Bronchial epithelial cell (primary cell): Measurements from ENCODE around the gene KLK10. TPM values are rescaled to one million over a fixed set of nuclear protein-coding genes. Genes with fewer than 3 reads are reported as not detected.

Experiments used
- DNase-seq: peaks from one replicate; pipeline ENCODE4 v3.0.0-alpha.2; 2010; ENCODE audit warnings: low read depth
- FAIRE-seq: peaks from 2 replicates; lab custom pipeline; 2011; peaks lifted over from hg19 to GRCh38; lab: Jason Lieb, UNC
- H3K27me3 ChIP-seq: 2 replicates; pipeline ENCODE4 v1.5.1; 2011; ENCODE audit warnings: low read length; ENCODE audit not compliant: control insufficient read depth, insufficient read depth
- H3K36me3 ChIP-seq: 2 replicates; pipeline ENCODE4 v1.5.1; 2011; ENCODE audit warnings: low read length; ENCODE audit not compliant: control insufficient read depth, insufficient read depth
- H3K4me3 ChIP-seq: 2 replicates; pipeline ENCODE4 v1.5.1; 2011; ENCODE audit warnings: mild to moderate bottlenecking, low read depth, low read length, control low read depth
- total RNA-seq: library from RNA; depleted of rRNA; stranded (reverse); fragments of >200 nt; gene quantifications from 2 replicates; pipeline ENCODE4 v1.2.1, GENCODE V29; 2014
- TF ChIP-seq, protein P1 (sequence below): IDR thresholded peaks from 2 replicates; pipeline ENCODE4 v1.5.1; 2011; ENCODE audit warnings: mild to moderate bottlenecking, moderate library complexity, low read length, control low read depth, inconsistent platforms; ENCODE audit not compliant: insufficient read depth, severe bottlenecking

KLK10 gene
- total RNA-seq, 1 donor from 2014 or later = 6.6 TPM

GRCh38 chr19:50983625-50984292 lies 35.8 kb downstream of the KLK10 start, which contains the start of gene KLK7:
Gene KLK7, minus strand, starts transcription at chr19:50983917. Its CDS starts 1,518 bp downstream, at chr19:50982399.
- TF ChIP-seq, protein P1, sequence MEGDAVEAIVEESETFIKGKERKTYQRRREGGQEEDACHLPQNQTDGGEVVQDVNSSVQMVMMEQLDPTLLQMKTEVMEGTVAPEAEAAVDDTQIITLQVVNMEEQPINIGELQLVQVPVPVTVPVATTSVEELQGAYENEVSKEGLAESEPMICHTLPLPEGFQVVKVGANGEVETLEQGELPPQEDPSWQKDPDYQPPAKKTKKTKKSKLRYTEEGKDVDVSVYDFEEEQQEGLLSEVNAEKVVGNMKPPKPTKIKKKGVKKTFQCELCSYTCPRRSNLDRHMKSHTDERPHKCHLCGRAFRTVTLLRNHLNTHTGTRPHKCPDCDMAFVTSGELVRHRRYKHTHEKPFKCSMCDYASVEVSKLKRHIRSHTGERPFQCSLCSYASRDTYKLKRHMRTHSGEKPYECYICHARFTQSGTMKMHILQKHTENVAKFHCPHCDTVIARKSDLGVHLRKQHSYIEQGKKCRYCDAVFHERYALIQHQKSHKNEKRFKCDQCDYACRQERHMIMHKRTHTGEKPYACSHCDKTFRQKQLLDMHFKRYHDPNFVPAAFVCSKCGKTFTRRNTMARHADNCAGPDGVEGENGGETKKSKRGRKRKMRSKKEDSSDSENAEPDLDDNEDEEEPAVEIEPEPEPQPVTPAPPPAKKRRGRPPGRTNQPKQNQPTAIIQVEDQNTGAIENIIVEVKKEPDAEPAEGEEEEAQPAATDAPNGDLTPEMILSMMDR = no peak
- no peak within 1 kb of the TSS for H3K4me3 ChIP-seq
- no peak for FAIRE-seq
- H3K36me3 ChIP-seq = no peaks in the 10 kb centered on the region
- DNase-seq = no peak
- H3K27me3 ChIP-seq = peaks cover 8% of the 10 kb centered on the region

- FAIRE-seq (no peak), DNase-seq (no peak)
- TF ChIP-seq, protein P1 = no peak
- H3K4me3 ChIP-seq = no peak overlapping the region
- no peaks in the 10 kb centered on the region for H3K36me3 ChIP-seq
- peaks cover 8% of the 10 kb centered on the region for H3K27me3 ChIP-seq
Observed at GRCh38 chr19:50982186-50982585, 37.3 kb downstream of the KLK10 start.

GRCh38 chr19:50981587-50982146 lies 37.8 kb downstream of the KLK10 start:
- DNase-seq (no peak), FAIRE-seq (no peak)
- TF ChIP-seq, protein P1 = no peak
- Histone ChIP-seq H3K4me3 (no peak overlapping the region), H3K27me3 (peaks cover 8% of the 10 kb centered on the region), H3K36me3 (no peaks in the 10 kb centered on the region)

- FAIRE-seq = no peak
- Histone ChIP-seq H3K36me3 (no peaks in the 10 kb centered on the region), H3K4me3 (no peak overlapping the region), H3K27me3 (peaks cover 8% of the 10 kb centered on the region)
- DNase-seq = no peak
- TF ChIP-seq, protein P1 = no peak
Observed at GRCh38 chr19:50980208-50980607, 39.3 kb downstream of the KLK10 start.

DNA sequence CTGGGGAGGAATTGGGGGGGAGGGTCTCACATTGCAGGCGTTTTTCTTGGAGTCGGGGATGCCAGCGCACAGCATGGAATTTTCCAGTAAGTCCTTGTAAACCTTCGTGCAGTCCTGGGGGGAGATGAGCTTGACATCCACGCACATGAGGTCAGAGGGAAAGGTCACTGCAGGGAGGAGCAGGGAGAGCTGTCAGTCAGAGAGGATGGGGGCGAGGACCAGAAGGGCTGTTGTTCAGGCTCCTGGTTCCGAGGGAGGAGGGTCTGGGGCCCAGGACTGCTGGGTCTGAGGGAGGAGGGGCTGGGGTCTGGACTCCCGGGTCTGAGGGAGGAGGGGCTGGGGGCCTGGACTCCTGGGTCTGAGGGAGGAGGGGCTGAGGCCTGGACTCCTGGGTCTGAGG lies 39.8 kb downstream of the KLK10 start:
- Histone ChIP-seq H3K4me3 (no peak overlapping the region), H3K36me3 (no peaks in the 10 kb centered on the region), H3K27me3 (peaks cover 8% of the 10 kb centered on the region)
- TF ChIP-seq, protein P1 = no peak
- FAIRE-seq (no peak), DNase-seq (no peak)
